Measurements from ENCODE around the gene CACNA1C. TPM values are rescaled to one million over a fixed set of nuclear protein-coding genes. Genes with fewer than 3 reads are reported as not detected.

CACNA1C gene
- total RNA-seq, 1 donor from 2014 or later = 11.7 TPM

DNA sequence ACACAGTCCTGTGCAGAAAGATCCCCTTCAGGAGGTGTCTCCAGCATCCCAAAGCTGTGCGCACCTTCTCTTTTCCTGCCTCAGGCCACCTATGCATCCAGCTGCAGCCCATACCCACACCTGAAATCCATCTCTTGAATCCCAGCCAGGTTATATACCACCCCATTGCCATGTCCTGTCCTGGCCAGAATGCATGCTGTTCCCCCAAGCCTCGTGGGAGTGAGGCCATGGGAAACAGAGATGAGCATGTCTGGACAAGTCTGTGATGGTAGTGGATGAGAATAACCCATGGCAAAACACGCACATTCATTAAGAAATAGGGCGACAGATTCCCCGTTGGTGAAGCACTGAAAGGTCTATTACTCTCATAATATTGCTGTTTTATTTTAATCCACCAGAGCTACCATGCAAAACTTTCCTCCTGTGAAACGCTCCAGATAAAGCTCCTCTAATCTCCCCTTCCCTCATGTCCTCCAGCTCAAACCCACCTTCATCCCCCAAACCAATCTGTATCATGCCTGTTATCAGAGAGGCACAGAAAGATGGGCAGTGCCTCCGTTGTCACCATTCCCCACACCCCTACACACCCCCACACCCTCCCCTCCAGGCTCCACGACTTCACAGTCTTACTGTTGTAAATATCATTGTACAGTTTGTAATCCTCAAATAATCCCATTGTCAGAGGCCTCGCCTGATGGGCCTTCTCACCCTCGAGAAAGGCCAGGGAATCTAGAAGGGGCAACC is 644.4 kb downstream of the CACNA1C start:
- Mint-ChIP-seq H3K36me3 (ENCODE audit: insufficient read depth) (no peaks in the 10 kb centered on the region), H3K9me3 (ENCODE audit: low read depth) (peaks cover 11% of the 10 kb centered on the region), H3K27me3 (peaks cover 75% of the 10 kb centered on the region)

DNA sequence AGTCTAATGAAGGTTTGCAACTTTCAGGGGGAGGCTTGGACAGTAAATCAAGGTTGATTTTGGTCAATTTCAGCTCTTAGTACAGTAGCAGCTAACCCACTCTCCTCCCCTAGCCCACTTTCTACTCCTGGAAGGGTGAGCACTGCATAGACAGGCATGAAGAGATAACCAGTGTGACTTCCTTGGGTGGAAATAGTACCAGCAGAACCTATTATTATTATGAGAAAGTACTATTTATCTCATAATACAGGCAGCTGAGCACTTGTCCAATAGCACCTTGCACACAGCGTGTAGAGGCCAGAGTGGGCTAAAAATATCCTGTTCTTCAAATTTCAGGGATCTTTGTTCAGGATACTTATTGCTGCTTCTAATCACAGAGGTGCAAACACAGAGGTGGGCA is 645.8 kb downstream of the CACNA1C start:
- H3K4me1 Mint-ChIP-seq (ENCODE audit: low read depth) = no peaks in the 10 kb centered on the region
- H3K27me3 Mint-ChIP-seq = peaks cover 78% of the 10 kb centered on the region
- TF ChIP-seq, protein P1, sequence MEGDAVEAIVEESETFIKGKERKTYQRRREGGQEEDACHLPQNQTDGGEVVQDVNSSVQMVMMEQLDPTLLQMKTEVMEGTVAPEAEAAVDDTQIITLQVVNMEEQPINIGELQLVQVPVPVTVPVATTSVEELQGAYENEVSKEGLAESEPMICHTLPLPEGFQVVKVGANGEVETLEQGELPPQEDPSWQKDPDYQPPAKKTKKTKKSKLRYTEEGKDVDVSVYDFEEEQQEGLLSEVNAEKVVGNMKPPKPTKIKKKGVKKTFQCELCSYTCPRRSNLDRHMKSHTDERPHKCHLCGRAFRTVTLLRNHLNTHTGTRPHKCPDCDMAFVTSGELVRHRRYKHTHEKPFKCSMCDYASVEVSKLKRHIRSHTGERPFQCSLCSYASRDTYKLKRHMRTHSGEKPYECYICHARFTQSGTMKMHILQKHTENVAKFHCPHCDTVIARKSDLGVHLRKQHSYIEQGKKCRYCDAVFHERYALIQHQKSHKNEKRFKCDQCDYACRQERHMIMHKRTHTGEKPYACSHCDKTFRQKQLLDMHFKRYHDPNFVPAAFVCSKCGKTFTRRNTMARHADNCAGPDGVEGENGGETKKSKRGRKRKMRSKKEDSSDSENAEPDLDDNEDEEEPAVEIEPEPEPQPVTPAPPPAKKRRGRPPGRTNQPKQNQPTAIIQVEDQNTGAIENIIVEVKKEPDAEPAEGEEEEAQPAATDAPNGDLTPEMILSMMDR (IDR thresholded peaks at IDR 0.05; ENCODE audit: unreplicated experiment) = no peak
- no peak for DNase-seq (ENCODE audit: low spot score, unreplicated experiment)
- no peak overlapping the region for H3K27ac Mint-ChIP-seq
- peaks cover 11% of the 10 kb centered on the region for H3K9me3 Mint-ChIP-seq (ENCODE audit: low read depth)
- H3K36me3 Mint-ChIP-seq (ENCODE audit: insufficient read depth) = no peaks in the 10 kb centered on the region
- H3K4me3 Mint-ChIP-seq (ENCODE audit: low read depth) = no peak overlapping the region

More for the DNA sequence above, 644.4 kb downstream of the CACNA1C start:
- Mint-ChIP-seq H3K4me3 (ENCODE audit: low read depth) (no peak overlapping the region), H3K27ac (no peak overlapping the region), H3K4me1 (ENCODE audit: low read depth) (peaks cover 3% of the 10 kb centered on the region)
- no peak for DNase-seq (ENCODE audit: low spot score, unreplicated experiment)
- TF ChIP-seq, protein P1 (IDR thresholded peaks at IDR 0.05; ENCODE audit: unreplicated experiment) = no peak

DNA sequence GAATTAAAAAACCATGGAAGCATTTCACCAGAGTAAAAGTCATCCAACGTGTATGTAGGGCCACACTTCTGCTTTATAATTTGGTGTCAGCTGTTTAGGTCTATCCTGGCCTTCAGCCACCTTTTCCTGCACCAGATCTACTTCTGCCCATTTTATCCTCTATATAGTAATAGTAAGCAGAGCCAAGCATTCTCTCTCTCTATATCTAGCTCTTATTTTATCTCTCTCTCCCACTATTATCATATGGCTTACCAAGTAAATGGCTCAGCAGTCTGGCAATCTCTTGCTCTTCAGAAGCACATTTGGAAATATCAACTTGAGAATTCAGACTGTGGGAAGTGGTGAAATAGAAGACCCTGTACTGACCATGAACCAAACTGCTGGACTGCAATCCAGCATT is 657.9 kb downstream of the CACNA1C start:
- Mint-ChIP-seq H3K4me3 (ENCODE audit: low read depth) (no peak overlapping the region), H3K4me1 (ENCODE audit: low read depth) (peaks cover 2% of the 10 kb centered on the region), H3K27me3 (peaks cover 76% of the 10 kb centered on the region), H3K9me3 (ENCODE audit: low read depth) (peaks cover 18% of the 10 kb centered on the region), H3K27ac (no peak overlapping the region), H3K36me3 (ENCODE audit: insufficient read depth) (no peaks in the 10 kb centered on the region)
- TF ChIP-seq, protein P1 (IDR thresholded peaks at IDR 0.05; ENCODE audit: unreplicated experiment) = no peak
- DNase-seq (ENCODE audit: low spot score, unreplicated experiment) = no peak

DNA sequence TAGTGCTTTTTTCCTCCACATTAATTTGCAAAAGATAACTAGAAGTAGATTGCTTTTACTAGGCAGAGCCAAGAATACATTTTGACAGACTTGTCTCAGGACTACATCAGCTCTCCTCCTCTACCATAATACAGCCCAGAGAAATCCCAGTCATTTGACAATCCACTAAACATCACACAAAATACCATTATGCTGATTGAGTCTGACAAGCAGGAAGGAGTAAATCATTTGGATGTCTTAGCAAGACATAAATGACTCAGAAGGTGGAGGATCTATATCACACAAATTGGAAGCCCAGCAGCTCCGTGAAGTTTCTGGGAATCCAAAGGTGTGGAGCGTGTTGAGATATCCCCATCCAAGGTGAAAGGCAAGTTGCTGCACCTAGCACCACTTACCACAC is 666.6 kb downstream of the CACNA1C start:
- H3K4me3 Mint-ChIP-seq (ENCODE audit: low read depth) = no peak overlapping the region
- TF ChIP-seq, protein P1 (IDR thresholded peaks at IDR 0.05; ENCODE audit: unreplicated experiment) = no peak
- H3K9me3 Mint-ChIP-seq (ENCODE audit: low read depth) = no peaks in the 10 kb centered on the region
- H3K36me3 Mint-ChIP-seq (ENCODE audit: insufficient read depth) = no peaks in the 10 kb centered on the region
- H3K27me3 Mint-ChIP-seq = peaks cover 38% of the 10 kb centered on the region
- no peak for DNase-seq (ENCODE audit: low spot score, unreplicated experiment)
- H3K27ac Mint-ChIP-seq = no peak overlapping the region
- H3K4me1 Mint-ChIP-seq (ENCODE audit: low read depth) = no peaks in the 10 kb centered on the region

DNA sequence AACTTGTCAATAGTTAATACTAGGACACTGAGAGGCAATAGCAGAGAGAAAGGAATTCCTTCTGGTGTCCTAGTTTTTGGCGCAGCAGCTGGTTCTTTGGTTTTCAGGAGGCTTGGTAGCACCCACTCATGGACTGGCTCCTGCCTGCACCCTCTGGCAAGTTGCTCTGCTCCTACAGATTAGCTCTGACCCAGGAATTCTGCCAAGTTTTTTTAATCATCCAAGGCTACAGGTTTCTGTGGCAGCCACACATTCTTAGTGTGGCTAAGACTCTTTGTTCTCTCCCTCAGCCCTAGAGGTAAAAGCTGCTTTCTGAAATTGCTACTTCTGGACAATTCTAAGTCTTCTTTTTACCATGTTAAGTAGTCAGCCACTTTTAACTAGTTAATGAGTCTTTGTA is 670.0 kb downstream of the CACNA1C start:
- TF ChIP-seq, protein P1 (IDR thresholded peaks at IDR 0.05; ENCODE audit: unreplicated experiment) = no peak
- no peak overlapping the region for H3K4me3 Mint-ChIP-seq (ENCODE audit: low read depth)
- H3K27me3 Mint-ChIP-seq = peaks cover 44% of the 10 kb centered on the region
- no peak overlapping the region for H3K27ac Mint-ChIP-seq
- no peaks in the 10 kb centered on the region for H3K4me1 Mint-ChIP-seq (ENCODE audit: low read depth)
- H3K36me3 Mint-ChIP-seq (ENCODE audit: insufficient read depth) = no peaks in the 10 kb centered on the region
- H3K9me3 Mint-ChIP-seq (ENCODE audit: low read depth) = no peaks in the 10 kb centered on the region
- DNase-seq (ENCODE audit: low spot score, unreplicated experiment) = no peak

All from progenitor cell of endocrine pancreas (in vitro differentiated cells).